ENCODE measurements around the gene MGAT5.

The MGAT5 gene

GRCh38 chr2:134372141-134372540 is 118.3 kb downstream of the MGAT5 start:
- DNase-seq: no peak

GRCh38 chr2:134372611-134373131 is 118.8 kb downstream of the MGAT5 start:
- no peak for DNase-seq

GRCh38 chr2:134375935-134376334 is 122.1 kb downstream of the MGAT5 start:
- DNase-seq: no peak

GRCh38 chr2:134377730-134378129 is 123.9 kb downstream of the MGAT5 start:
- no peak for DNase-seq

- DNase-seq: no peak
These were observed 125.4 kb downstream of the MGAT5 start for GRCh38 chr2:134379293-134379692.

- DNase-seq: no peak
These were observed 125.8 kb downstream of the MGAT5 start for GRCh38 chr2:134379722-134380121.

GRCh38 chr2:134381141-134381540 is 127.3 kb downstream of the MGAT5 start:
- no peak for DNase-seq

GRCh38 chr2:134384131-134384530 is 130.3 kb downstream of the MGAT5 start:
- no peak for DNase-seq

- no peak for DNase-seq
These were observed 131.3 kb downstream of the MGAT5 start for GRCh38 chr2:134385195-134385594.

- DNase-seq: no peak
These were observed 132.4 kb downstream of the MGAT5 start for GRCh38 chr2:134386310-134386709.

GRCh38 chr2:134389381-134389780 is 135.5 kb downstream of the MGAT5 start:
- DNase-seq: no peak

- DNase-seq: no peak
These were observed 137.9 kb downstream of the MGAT5 start for GRCh38 chr2:134391751-134392160.

- DNase-seq: no peak
These were observed 138.7 kb downstream of the MGAT5 start for GRCh38 chr2:134392442-134393074.

GRCh38 chr2:134393075-134393461 is 139.2 kb downstream of the MGAT5 start:
- DNase-seq: no peak

- DNase-seq: no peak
These were observed 141.9 kb downstream of the MGAT5 start for GRCh38 chr2:134395779-134396178.

- no peak for DNase-seq
These were observed 142.6 kb downstream of the MGAT5 start for GRCh38 chr2:134396493-134396892.

GRCh38 chr2:134397146-134397896 is 143.4 kb downstream of the MGAT5 start:
- DNase-seq: no peak

- no peak for DNase-seq
These were observed 144.4 kb downstream of the MGAT5 start for GRCh38 chr2:134398300-134398699.

GRCh38 chr2:134399096-134399495 is 145.2 kb downstream of the MGAT5 start:
- no peak for DNase-seq

GRCh38 chr2:134401081-134401497 is 147.2 kb downstream of the MGAT5 start:
- DNase-seq: no peak

GRCh38 chr2:134401789-134402188 is 147.9 kb downstream of the MGAT5 start:
- no peak for DNase-seq

- no peak for DNase-seq
These were observed 148.5 kb downstream of the MGAT5 start for GRCh38 chr2:134402410-134402809.

GRCh38 chr2:134405611-134406081 is 151.8 kb downstream of the MGAT5 start:
- no peak for DNase-seq

- DNase-seq: no peak
These were observed 152.4 kb downstream of the MGAT5 start for GRCh38 chr2:134406311-134406710.

All from cortex of kidney (tissue), 1 donor.